B cell (primary cell): ENCODE results near the gene FARP2. TPM values are rescaled to one million over a fixed set of nuclear protein-coding genes. Genes with fewer than 3 reads are reported as not detected.

Source experiments
- ATAC-seq: fragments of 200-7000 bp; cut with Tn5 transposase; one replicate; pipeline ENCODE4 v1.10.0; 2021; ENCODE audit warnings: low read depth, mild to moderate bottlenecking, moderate number of reproducible peaks, moderate library complexity
- CTCF ChIA-PET: fragments of 350-600 bp; sonication (Branson Sonifier 250); formaldehyde crosslinking; loops from one replicate; lab custom pipeline; 2021; ENCODE audit warnings: antibody characterized with exemption, inconsistent platforms; lab: Charles Lee
- POLR2A ChIA-PET: fragments of 350-600 bp; sonication (Branson Sonifier 250); formaldehyde crosslinking; loops from one replicate; lab custom pipeline; 2021; ENCODE audit warnings: antibody characterized with exemption; lab: Charles Lee
- DNase-seq: peaks from one replicate; pipeline ENCODE4 v3.0.0; 2013
- H2AFZ ChIP-seq: 2 replicates; pipeline ENCODE4 v1.6.1; 2012; ENCODE audit warnings: mild to moderate bottlenecking, low read depth, low read length; ENCODE audit not compliant: insufficient read depth, poor library complexity, severe bottlenecking
- H3K27ac ChIP-seq, 2 donors: 1 replicate in 1 of 2; 2 replicates in 1 of 2; pipeline ENCODE4 v1.5.1; 2012 to 2013; ENCODE audit warnings: low read length in 2 of 2, mild to moderate bottlenecking in 2 of 2, moderate library complexity in 1 of 2
- H3K27me3 ChIP-seq, 4 experiments: fragments of 200-600 bp in 1 of 4; sonication (generic) in 1 of 4; replicated peaks in 1 of 4; 1 replicate in 2 of 4; 2 replicates in 2 of 4; pipeline versions ENCODE4 v1.6.1 to v1.7.0; 2013 to 2016; ENCODE audit warnings: low read length in 3 of 4, mild to moderate bottlenecking in 2 of 4, mixed read lengths in 1 of 4, moderate library complexity in 1 of 4; ENCODE audit not compliant: insufficient read depth in 4 of 4, control insufficient read depth in 3 of 4; ENCODE audit errors: control extremely low read depth in 1 of 4
- H3K36me3 ChIP-seq, 2 experiments: replicated peaks in 1 of 2; 1 replicate in 1 of 2; 2 replicates in 1 of 2; pipeline versions ENCODE4 v1.6.1 to v1.7.1; 2013; ENCODE audit warnings: low read length in 1 of 2; ENCODE audit not compliant: insufficient read depth in 2 of 2, control insufficient read depth in 1 of 2; ENCODE audit errors: control extremely low read depth in 1 of 2, extremely low read depth in 1 of 2
- H3K4me1 ChIP-seq, 2 donors: fragments of 200-600 bp in 1 of 2; sonication (generic) in 1 of 2; 1 replicate in 1 of 2; 2 replicates in 1 of 2; pipeline versions ENCODE4 v1.5.1 to v1.6.1; 2013 to 2017; ENCODE audit warnings: low read length in 2 of 2; ENCODE audit not compliant: control insufficient read depth in 2 of 2, insufficient read depth in 2 of 2
- H3K4me2 ChIP-seq: replicated peaks from 2 replicates; pipeline ENCODE3; 2012; ENCODE audit warnings: mild to moderate bottlenecking, low read depth, low read length; ENCODE audit not compliant: poor library complexity, severe bottlenecking
- H3K4me3 ChIP-seq, 5 experiments: fragments of 200-600 bp in 1 of 5; sonication (generic) in 1 of 5; 1 replicate in 3 of 5; 2 replicates in 2 of 5; pipeline versions ENCODE4 v1.5.1 to v1.7.0; 2011 to 2016; ENCODE audit warnings: low read length in 4 of 5, mild to moderate bottlenecking in 4 of 5, low read depth in 2 of 5, control low read depth in 1 of 5, moderate library complexity in 1 of 5; ENCODE audit not compliant: insufficient read depth in 1 of 5; ENCODE audit errors: control extremely low read depth in 1 of 5, extremely low read depth in 1 of 5
- H3K79me2 ChIP-seq: fragments of 200-600 bp; sonication (generic); one replicate; pipeline ENCODE4 v1.6.0; 2016; ENCODE audit warnings: low read length; ENCODE audit not compliant: control insufficient read depth, insufficient read depth
- H3K9ac ChIP-seq: fragments of 200-600 bp; sonication (generic); 2 replicates; pipeline ENCODE4 v1.6.1; 2017; ENCODE audit warnings: mild to moderate bottlenecking, low read length, moderate library complexity
- H3K9me3 ChIP-seq, 3 donors: one replicate each; pipeline versions ENCODE4 v1.6.1 to v1.7.1; 2013; ENCODE audit warnings: low read length in 2 of 3; ENCODE audit not compliant: control insufficient read depth in 2 of 3, insufficient read depth in 1 of 3; ENCODE audit errors: control extremely low read depth in 1 of 3
- H4K20me1 ChIP-seq: 2 replicates; pipeline ENCODE4 v1.6.0; 2012; ENCODE audit warnings: mild to moderate bottlenecking, low read length; ENCODE audit not compliant: insufficient read depth, control insufficient read depth, poor library complexity, severe bottlenecking
- H3K27ac Mint-ChIP-seq: one replicate; pipeline ENCODE4 v1.8.0; 2021; ENCODE audit warnings: mixed read lengths
- H3K27me3 Mint-ChIP-seq: one replicate; pipeline ENCODE4 v1.8.0; 2021; ENCODE audit warnings: mixed read lengths
- H3K4me1 Mint-ChIP-seq: one replicate; pipeline ENCODE4 v1.8.0; 2021; ENCODE audit warnings: mixed read lengths
- H3K4me3 Mint-ChIP-seq: one replicate; pipeline ENCODE4 v1.8.0; 2021; ENCODE audit warnings: mixed read lengths
- H3K9me3 Mint-ChIP-seq: one replicate; pipeline ENCODE4 v1.8.0; 2022; ENCODE audit warnings: mixed read lengths; ENCODE audit not compliant: insufficient read depth
- CTCF ChIP-seq: fragments of 200-600 bp; IDR thresholded peaks from one replicate; pipeline ENCODE4 v1.8.0; 2022; ENCODE audit warnings: antibody characterized with exemption, mild to moderate bottlenecking
- EZH2 ChIP-seq: IDR thresholded peaks from 2 replicates; pipeline ENCODE4 v1.6.1; 2012; ENCODE audit warnings: borderline replicate concordance, low read depth, mild to moderate bottlenecking, moderate library complexity, low read length; ENCODE audit not compliant: insufficient read depth, poor library complexity, severe bottlenecking
- WGBS: methylation state at CpG from one replicate; pipeline ENCODE4 v1.1.5; 2013; ENCODE audit warnings: missing lambda C conversion rate; ENCODE audit not compliant: insufficient coverage; 5-methylcytosine and 5-hydroxymethylcytosine counted together
- intact Hi-C: fragments of 100-400 bp; cut with micrococcal nuclease; formaldehyde crosslinking; loops from one replicate; pipeline ENCODE4 v1.10.0; 2022
- polyA plus RNA-seq: library from polyadenylated mRNA; depleted of rRNA; stranded (reverse); fragments of >200 nt; gene quantifications from 2 replicates; pipeline ENCODE4 v1.2.3, GENCODE V29; 2012
- total RNA-seq, 2 donors: library from RNA; stranded (reverse); fragments of 120-200 nt in 1 of 2; gene quantifications; 1 replicate in 1 of 2; 2 replicates in 1 of 2; pipeline versions ENCODE4 v1.2.3 to v1.2.4, GENCODE V29; 2013 to 2022

Gene FARP2
- total and polyA plus RNA-seq, 2 donors (not counting 1 experiment from before 2014, with no cell fraction given): 37.1 to 114 TPM

GRCh38 chr2:241413929-241414580, 58.0 kb downstream of the FARP2 start:
- Mint-ChIP-seq H3K27ac (no peak overlapping the region), H3K27me3 (no peaks in the 10 kb centered on the region), H3K9me3 (no peaks in the 10 kb centered on the region), H3K4me3 (no peak overlapping the region), H3K4me1 (no peaks in the 10 kb centered on the region)
- DNase-seq (no peak), ATAC-seq (no peak)
- ChIA-PET POLR2A (no interaction called here), CTCF (no interaction called here)
- Histone ChIP-seq H3K27me3 (no peaks in the 10 kb centered on the region), H3K36me3 (peaks cover 19 to 87% of the 10 kb centered on the region in 2 experiments), H3K4me2 (no peak overlapping the region), H3K27ac (no peak overlapping the region), H3K9me3 (no peaks in the 10 kb centered on the region), H3K4me1 (no peaks in the 10 kb centered on the region), H3K9ac (no peak overlapping the region), H4K20me1 (peaks cover 4% of the 10 kb centered on the region), H3K79me2 (no peaks in the 10 kb centered on the region), H3K4me3 (no peak overlapping the region), H2AFZ (no peak overlapping the region)
- intact Hi-C loops: no loop called here
- 100% methylated on average over 6 of the region's 7 CpGs for WGBS
- TF ChIP-seq CTCF: no peak
- no peak for TF ChIP-seq EZH2

GRCh38 chr2:241415196-241415595, 59.1 kb downstream of the FARP2 start:
- no peaks in the 10 kb centered on the region for H3K4me1 ChIP-seq
- 100% methylated on average over 3 of the region's 3 CpGs for WGBS
- H2AFZ ChIP-seq: no peak overlapping the region
- ChIA-PET CTCF (no interaction called here), POLR2A (no interaction called here)
- H3K9me3 ChIP-seq: no peaks in the 10 kb centered on the region
- no peak overlapping the region for H3K4me3 Mint-ChIP-seq
- DNase-seq (no peak), ATAC-seq (no peak)
- no peaks in the 10 kb centered on the region for H3K27me3 Mint-ChIP-seq
- H3K4me2 ChIP-seq: no peak overlapping the region
- H3K27ac ChIP-seq: no peak overlapping the region
- H3K9me3 Mint-ChIP-seq: no peaks in the 10 kb centered on the region
- peaks cover 19 to 90% of the 10 kb centered on the region in 2 experiments for H3K36me3 ChIP-seq
- TF ChIP-seq CTCF (no peak), EZH2 (no peak)
- H3K4me1 Mint-ChIP-seq: no peaks in the 10 kb centered on the region
- intact Hi-C loops: no loop called here
- no peaks in the 10 kb centered on the region for H3K79me2 ChIP-seq
- peaks cover 4% of the 10 kb centered on the region for H4K20me1 ChIP-seq
- no peak overlapping the region for H3K27ac Mint-ChIP-seq
- no peak overlapping the region for H3K9ac ChIP-seq
- H3K4me3 ChIP-seq: no peak overlapping the region
- H3K27me3 ChIP-seq: no peaks in the 10 kb centered on the region
